Measurements from ENCODE around the gene ESYT2.

Gene ESYT2

DNA sequence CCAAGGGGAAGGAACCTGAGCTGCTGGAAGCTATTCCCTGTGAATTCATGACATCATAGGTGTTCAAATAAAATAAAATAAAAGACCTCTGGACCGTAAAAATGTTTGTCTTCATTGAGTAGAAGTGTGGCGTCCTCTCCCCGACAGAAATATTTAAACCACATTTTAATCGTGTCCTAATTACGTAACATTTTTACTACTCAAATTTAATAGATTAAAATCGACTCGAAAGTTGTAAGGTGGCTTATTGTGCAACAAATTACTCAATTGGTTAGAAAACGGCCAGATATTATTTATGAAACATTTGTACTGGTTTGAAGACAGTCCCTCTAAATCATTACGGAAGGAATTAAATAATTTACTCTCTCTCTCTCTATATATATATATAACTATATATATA lies 109.2 kb downstream of the ESYT2 start:
- TF ChIP-seq GATA3 (IDR thresholded peaks at IDR 0.05; ENCODE audit: low read depth, low read length), result no peak
- no peak for TF ChIP-seq GATA2 (IDR thresholded peaks at IDR 0.05; ENCODE audit: low read depth, low read length)

DNA sequence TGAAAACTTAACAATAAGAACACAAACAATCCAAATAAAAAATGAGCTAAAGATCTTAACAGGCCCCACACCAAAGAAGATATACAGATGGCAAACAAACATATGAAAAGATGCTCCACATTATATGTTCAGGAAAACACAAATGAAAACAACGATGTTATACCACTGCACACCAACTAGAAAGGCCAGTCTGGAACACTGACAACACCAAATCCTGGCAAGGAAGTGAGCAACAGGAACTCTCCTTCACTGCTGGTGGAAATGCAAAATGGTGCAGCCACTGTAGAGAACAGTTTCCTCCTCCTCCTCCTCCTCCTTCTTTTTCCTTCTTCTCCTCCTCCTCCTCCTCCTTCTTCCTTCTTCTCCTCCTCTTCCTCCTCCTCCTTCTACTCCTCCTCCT lies 112.5 kb downstream of the ESYT2 start:
- no peak for TF ChIP-seq GATA2 (IDR thresholded peaks at IDR 0.05; ENCODE audit: low read depth, low read length)
- no peak for TF ChIP-seq GATA3 (IDR thresholded peaks at IDR 0.05; ENCODE audit: low read depth, low read length)

DNA sequence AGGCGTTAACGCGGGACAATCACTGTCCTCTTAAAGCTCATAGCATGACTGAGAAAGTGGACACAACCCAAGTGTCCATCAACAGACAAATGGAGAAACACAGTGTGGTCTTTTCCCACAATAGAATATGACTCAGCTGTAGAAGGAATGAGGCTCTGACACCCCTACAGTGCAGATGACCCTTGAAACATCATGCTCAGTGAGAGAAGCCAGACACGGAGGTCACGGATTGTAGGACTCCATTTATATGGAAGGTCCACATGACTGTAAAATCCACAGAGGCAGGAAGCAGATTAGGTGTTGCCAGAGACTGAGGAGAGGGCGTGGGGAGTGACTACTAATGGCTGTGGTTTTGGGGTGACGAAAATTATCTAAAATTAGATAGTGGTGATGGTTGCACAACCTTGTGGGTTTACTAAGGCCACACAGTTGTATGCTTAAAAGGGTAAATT lies 118.6 kb downstream of the ESYT2 start:
- TF ChIP-seq GATA2 (IDR thresholded peaks at IDR 0.05; ENCODE audit: low read depth, low read length), result no peak
- TF ChIP-seq GATA3 (IDR thresholded peaks at IDR 0.05; ENCODE audit: low read depth, low read length), result no peak

DNA sequence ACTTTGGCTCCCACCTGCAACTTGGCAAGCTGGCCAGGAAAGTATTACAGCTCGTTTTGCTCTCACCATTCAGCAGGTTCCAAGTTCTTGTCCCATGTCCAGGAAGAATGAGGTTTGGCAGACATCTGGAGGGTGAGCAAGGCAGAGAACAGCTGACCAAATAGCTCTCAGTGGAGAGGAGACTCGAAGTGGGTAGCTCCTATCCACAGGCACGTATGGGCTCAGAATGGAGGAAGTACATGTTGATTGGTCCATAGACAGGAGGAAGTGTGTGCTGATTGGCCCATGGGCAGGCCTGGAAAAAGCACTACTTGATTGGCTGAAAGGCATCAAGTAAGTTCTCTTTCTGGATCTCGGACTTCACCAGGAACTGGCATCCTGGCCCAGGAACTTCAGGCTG lies 121.7 kb downstream of the ESYT2 start:
- TF ChIP-seq GATA3 (IDR thresholded peaks at IDR 0.05; ENCODE audit: low read depth, low read length), result no peak

DNA sequence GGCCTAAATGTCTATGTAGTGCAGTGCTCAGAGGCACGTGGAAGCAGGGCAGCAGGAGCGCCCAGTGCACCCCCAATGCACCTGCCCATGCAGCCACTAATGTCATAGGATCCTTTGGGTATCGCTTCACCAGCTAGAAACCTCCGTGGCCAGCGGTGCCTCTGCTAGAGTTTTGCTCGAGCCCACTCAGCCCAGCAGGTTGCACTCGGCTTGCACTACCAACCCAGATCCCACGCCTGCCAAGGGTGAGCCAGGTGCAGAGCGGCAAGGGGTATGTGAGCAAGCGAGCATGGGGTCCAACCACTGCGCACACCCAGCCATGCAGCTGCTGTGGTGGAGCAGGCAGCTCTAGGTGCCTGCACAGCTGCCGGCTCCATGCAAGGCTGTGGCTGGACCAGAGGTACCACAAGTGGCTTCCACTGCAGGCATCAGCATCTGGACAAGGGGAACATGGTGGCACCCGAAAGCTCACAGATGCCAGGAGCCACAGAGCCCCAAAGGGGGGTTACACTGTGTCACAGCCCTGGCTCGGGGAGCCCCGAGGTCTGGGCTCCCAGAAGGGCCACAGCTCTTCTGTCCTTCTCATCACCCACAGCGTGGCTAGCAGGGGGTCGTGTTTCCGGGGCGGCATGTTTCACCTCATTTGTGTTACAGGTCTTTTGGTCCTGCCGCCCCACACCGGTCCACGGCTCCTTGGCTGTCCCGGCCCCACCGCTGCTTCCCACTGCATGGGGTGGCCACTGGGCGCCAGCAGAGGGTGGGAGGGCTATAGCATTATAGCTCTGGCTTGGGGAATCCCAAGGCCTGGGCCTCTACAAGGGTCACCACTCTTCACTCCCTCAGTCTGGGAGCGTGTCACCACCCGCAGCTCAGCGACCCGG lies 122.4 kb downstream of the ESYT2 start:
- TF ChIP-seq GATA3 (IDR thresholded peaks at IDR 0.05; ENCODE audit: low read depth, low read length) (no peak), GATA2 (IDR thresholded peaks at IDR 0.05; ENCODE audit: low read depth, low read length) (no peak)

DNA sequence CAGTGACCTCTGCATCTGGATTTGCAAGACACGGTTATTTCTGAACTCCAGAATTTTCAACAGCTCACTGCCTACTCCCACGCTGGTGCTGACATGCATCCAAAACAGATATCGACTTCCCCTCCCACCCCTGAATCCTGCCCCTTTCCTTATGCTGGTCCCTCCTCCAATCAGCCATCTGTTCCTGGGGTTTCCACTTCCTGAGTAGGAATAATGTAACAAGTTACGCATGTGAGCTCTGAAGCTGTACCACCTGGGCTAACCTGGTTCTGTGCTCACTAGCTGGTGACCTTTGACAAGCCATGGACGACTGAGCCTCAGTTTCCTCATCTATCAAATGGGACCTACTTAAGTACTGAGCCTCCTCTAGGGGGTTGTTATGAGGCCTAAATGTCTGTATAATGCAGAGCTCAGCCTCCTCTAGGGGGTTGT lies 123.0 kb downstream of the ESYT2 start:
- TF ChIP-seq GATA3 (IDR thresholded peaks at IDR 0.05; ENCODE audit: low read depth, low read length) (no peak), GATA2 (IDR thresholded peaks at IDR 0.05; ENCODE audit: low read depth, low read length) (no peak)

DNA sequence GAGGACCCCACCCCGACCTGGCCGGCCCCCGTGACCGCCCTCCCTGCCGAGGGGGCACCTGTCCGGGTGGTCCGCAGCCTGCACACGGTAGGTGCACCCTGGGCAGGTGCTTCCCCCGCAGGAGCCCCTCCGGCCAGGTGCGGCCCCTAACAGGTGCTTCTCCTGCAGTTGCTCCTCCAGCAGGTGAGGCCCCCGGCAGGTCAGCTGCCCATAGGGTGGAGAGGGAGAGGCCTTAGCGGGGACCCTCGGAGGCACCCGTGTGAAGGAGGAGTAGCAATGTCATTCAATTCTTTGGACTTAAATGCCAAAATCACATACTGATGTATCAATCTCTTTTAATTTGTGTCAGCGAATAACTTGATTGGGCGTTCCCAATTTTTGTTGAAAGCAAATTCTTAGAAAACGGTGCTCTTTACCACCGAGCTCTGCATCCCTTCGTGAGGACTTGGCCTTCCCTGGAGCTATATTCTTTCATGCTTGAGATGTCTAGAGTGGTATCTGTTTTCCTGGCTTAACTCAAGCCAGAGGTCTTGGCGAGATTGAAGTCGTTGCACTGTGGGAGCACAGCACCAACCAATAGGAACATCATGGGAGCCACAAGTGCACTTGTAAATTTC lies 124.0 kb downstream of the ESYT2 start:
- TF ChIP-seq GATA2 (IDR thresholded peaks at IDR 0.05; ENCODE audit: low read depth, low read length), result no peak
- no peak for TF ChIP-seq GATA3 (IDR thresholded peaks at IDR 0.05; ENCODE audit: low read depth, low read length)

DNA sequence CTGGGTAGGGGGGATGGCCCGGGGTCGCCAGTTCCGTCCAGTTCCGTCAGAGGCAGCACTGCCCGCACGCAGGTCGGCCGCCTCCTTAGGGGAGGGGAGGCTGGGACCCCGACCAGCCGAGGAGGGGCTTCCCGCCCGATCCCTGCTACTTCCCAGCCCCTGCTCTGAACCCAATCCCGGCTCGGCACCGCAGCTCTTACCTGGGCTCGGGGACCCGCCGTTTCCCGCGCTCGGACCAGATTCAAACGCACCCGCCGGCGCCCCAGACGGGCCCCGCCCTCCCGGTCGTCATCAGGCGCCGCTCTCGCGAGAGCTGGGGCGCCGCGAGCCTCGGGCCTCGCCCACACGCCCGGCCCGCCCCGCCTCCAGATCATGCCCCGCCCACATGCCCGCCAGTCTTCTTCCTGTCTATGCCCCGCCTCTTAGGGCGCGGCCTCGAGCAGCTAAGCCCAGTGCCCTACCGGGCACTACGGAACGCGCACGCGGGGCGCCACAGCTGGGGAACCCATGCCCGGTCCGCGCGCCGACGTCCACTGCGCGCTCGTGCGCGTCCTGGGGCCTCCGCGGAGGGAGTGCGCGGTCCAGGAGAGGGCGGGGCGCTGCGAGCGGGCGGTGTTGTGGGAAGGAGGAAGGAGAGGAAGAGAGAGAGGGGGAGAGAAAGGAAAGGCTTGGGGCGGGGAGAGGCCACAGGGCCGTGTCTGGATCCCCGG lies 124.6 kb downstream of the ESYT2 start, which contains the start of gene NCAPG2:
Gene NCAPG2 (minus strand): TSS at position 281 of the 710 bp plus-strand sequence. CDS start 2,905 bp downstream, outside the sequence.
- TF ChIP-seq GATA3 (IDR thresholded peaks at IDR 0.05; ENCODE audit: low read depth, low read length) (no peak), GATA2 (IDR thresholded peaks at IDR 0.05; ENCODE audit: low read depth, low read length) (no peak)

DNA sequence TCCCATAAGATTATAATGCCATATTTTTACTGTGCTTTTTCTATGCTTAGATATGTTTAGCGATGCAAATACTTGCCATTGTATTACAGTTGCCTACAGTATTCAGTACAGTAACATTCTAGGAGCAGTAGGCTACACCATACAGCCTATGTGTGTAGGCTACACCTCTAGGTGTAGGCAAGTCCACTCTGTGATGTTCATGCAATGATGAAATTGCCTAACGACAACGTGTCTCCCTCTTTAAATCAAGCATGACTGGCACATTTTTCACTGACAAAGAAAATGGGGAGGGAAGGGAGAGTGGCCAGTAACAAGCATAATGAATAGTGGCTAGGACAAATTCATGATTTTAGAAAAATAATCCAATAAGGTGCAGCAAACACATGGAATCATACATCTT lies 126.4 kb downstream of the ESYT2 start:
- TF ChIP-seq GATA3 (IDR thresholded peaks at IDR 0.05; ENCODE audit: low read depth, low read length) (no peak), GATA2 (IDR thresholded peaks at IDR 0.05; ENCODE audit: low read depth, low read length) (no peak)

DNA sequence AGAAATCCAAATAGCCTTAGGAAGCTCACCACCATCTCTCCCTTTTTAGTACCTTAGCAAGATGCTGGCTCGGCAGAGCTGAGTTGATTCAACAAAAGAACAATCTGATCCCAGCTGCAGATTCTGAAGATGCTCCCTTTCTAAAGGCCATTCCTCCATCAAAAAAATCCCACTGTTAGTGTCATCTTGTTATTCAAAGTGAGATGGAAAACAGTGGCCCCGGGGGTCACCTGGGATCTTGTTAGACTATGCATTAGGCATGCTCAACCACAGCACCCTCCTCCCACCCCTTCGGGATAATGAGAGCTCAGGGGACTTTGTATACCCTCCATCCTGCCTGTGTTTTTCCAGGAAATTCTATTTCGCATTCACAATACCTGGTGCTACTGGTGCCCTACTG lies 127.1 kb downstream of the ESYT2 start:
- TF ChIP-seq GATA3 (IDR thresholded peaks at IDR 0.05; ENCODE audit: low read depth, low read length) (no peak), GATA2 (IDR thresholded peaks at IDR 0.05; ENCODE audit: low read depth, low read length) (no peak)

DNA sequence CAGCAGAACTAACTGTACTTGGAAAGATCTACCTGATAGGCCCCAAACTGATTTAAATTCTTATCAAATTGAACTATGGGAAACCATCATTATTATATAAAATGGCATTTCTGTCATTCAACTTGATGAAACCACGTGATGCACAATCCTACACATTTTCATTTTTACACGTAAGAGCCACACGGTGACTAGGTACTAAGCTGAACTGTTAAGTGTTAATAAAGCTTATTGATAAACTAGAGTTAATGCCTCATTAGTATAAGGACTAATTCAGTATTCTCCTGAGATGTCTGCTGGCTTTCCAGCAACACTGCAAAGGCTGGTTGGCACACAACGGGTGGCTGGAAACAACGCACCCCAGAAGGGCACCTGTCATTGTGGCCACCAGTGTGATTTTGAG lies 129.3 kb downstream of the ESYT2 start:
- TF ChIP-seq GATA2 (IDR thresholded peaks at IDR 0.05; ENCODE audit: low read depth, low read length) (no peak), GATA3 (IDR thresholded peaks at IDR 0.05; ENCODE audit: low read depth, low read length) (no peak)

DNA sequence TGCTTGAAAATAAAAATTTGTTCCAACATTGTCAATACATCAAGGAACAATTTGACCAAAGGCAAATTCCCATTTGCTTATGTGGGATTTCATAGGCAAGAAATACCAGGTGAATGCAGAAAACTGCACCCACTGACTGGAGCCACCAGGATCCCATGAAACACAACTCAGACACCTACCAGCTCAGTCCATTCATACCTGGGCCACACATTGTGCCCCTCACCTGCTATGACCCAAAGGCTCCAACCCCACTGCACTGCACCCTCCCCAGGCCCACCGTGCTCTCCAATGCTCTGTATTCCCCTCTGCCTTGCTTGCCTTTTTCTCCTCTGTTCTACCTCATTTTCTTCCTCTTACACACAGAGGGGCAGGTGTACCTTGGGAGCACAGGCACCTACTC lies 130.0 kb downstream of the ESYT2 start:
- no peak for TF ChIP-seq GATA2 (IDR thresholded peaks at IDR 0.05; ENCODE audit: low read depth, low read length)
- TF ChIP-seq GATA3 (IDR thresholded peaks at IDR 0.05; ENCODE audit: low read depth, low read length), result no peak

DNA sequence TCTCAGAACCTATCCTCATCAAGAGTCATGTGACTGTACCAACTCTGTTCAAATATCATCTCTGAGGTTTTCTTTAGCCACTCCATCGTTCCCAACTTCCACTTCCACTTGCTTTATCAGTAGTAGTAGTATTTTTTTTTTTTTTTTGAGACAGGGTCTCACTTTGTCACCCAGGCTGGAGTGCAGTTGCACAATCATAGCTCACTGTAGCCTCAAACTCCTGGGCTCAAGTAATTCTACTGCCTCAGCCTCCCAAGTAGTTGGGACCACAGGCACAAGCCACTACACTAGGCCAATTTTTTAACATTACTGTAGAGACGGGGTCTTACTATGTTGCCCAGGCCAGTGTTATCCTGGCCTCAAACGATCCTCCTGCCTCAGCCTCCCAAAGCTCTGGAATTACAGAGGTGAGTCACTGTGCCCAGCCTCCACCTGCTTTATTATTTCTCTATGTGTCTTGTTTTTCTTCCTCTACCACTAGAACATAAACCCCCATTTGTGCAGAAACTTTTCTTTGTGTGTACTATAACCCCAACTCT lies 130.6 kb downstream of the ESYT2 start:
- no peak for TF ChIP-seq GATA2 (IDR thresholded peaks at IDR 0.05; ENCODE audit: low read depth, low read length)
- TF ChIP-seq GATA3 (IDR thresholded peaks at IDR 0.05; ENCODE audit: low read depth, low read length), result no peak

Measured in SH-SY5Y (cell line).